Neural progenitor cell (in vitro differentiated cells): ENCODE results near the gene IER3. TPM values are rescaled to one million over a fixed set of nuclear protein-coding genes. Genes with fewer than 3 reads are reported as not detected.

Source experiments
- DNase-seq: peaks from one replicate; pipeline ENCODE4 v3.0.0-alpha.2; 2016; ENCODE audit warnings: low spot score
- H2AFZ ChIP-seq: fragments of 200-600 bp; sonication (generic); replicated peaks from 2 replicates; pipeline ENCODE4 v1.6.1; 2016; ENCODE audit warnings: antibody characterized with exemption
- H3F3A ChIP-seq: fragments of 200-600 bp; sonication (generic); 2 replicates; pipeline ENCODE4 v1.6.1; 2016; ENCODE audit warnings: antibody characterized with exemption, low read depth
- H3K27ac ChIP-seq: fragments of 200-600 bp; sonication (generic); 2 replicates; pipeline ENCODE4 v1.5.1; 2016; ENCODE audit warnings: mild to moderate bottlenecking
- H3K27me3 ChIP-seq: fragments of 200-600 bp; sonication (generic); 2 replicates; pipeline ENCODE4 v1.6.1; 2016; ENCODE audit warnings: mild to moderate bottlenecking, moderate library complexity
- H3K36me3 ChIP-seq: fragments of 200-600 bp; sonication (generic); 2 replicates; pipeline ENCODE4 v1.5.1; 2016
- H3K4me1 ChIP-seq: fragments of 200-600 bp; sonication (generic); 2 replicates; pipeline ENCODE4 v1.6.1; 2016; ENCODE audit warnings: mixed run types
- H3K4me2 ChIP-seq: fragments of 200-600 bp; sonication (generic); 2 replicates; pipeline ENCODE4 v1.6.1; 2016
- H3K4me3 ChIP-seq: fragments of 200-600 bp; sonication (generic); 2 replicates; pipeline ENCODE4 v1.5.1; 2016
- H3K79me2 ChIP-seq: fragments of 200-600 bp; sonication (generic); 2 replicates; pipeline ENCODE4 v1.6.1; 2016; ENCODE audit warnings: low read depth
- H3K9ac ChIP-seq: fragments of 200-600 bp; sonication (generic); 2 replicates; pipeline ENCODE4 v1.6.1; 2016
- H3K9me3 ChIP-seq: fragments of 200-600 bp; sonication (generic); 2 replicates; pipeline ENCODE4 v1.5.1; 2016; ENCODE audit warnings: low read depth
- H4K20me1 ChIP-seq: fragments of 200-600 bp; sonication (generic); 2 replicates; pipeline ENCODE4 v1.6.1; 2016; ENCODE audit warnings: low read depth
- H3K27ac Mint-ChIP-seq: 3 replicates; pipeline ENCODE4 v1.8.0; 2021; ENCODE audit warnings: mixed read lengths
- H3K27me3 Mint-ChIP-seq: 2 replicates; pipeline ENCODE4 v1.8.0; 2022; ENCODE audit warnings: low read depth, mild to moderate bottlenecking, inconsistent platforms, moderate library complexity, mixed read lengths; ENCODE audit not compliant: insufficient read depth
- H3K36me3 Mint-ChIP-seq: 3 replicates; pipeline ENCODE4 v1.8.0; 2021; ENCODE audit warnings: mixed read lengths
- H3K4me1 Mint-ChIP-seq: 3 replicates; pipeline ENCODE4 v1.8.0; 2021; ENCODE audit warnings: mixed read lengths
- H3K4me3 Mint-ChIP-seq: 3 replicates; pipeline ENCODE4 v1.8.0; 2021; ENCODE audit warnings: mild to moderate bottlenecking, moderate library complexity, mixed read lengths
- H3K9me3 Mint-ChIP-seq: 3 replicates; pipeline ENCODE4 v1.8.0; 2020; ENCODE audit warnings: mixed read lengths
- CTCF ChIP-seq: fragments of 200-600 bp; sonication (generic); IDR thresholded peaks from 2 replicates; pipeline ENCODE4 v1.5.1; 2017; ENCODE audit warnings: antibody characterized with exemption, mild to moderate bottlenecking
- EZH2 ChIP-seq: fragments of 200-600 bp; sonication (generic); IDR thresholded peaks from 2 replicates; pipeline ENCODE4 v1.6.1; 2017; ENCODE audit warnings: antibody characterized with exemption, mild to moderate bottlenecking, moderate library complexity
- EZH2phosphoT487 ChIP-seq: fragments of 200-600 bp; sonication (generic); IDR thresholded peaks from 2 replicates; pipeline ENCODE4 v1.6.1; 2017; ENCODE audit warnings: antibody characterized with exemption
- total RNA-seq: library from RNA; depleted of rRNA; stranded (reverse); fragments of >200 nt; gene quantifications from 2 replicates; pipeline ENCODE4 v1.2.3, GENCODE V29; 2015; ENCODE audit warnings: low replicate concordance

The IER3 gene
- total RNA-seq, 1 donor from 2014 or later: 2.0 TPM

DNA sequence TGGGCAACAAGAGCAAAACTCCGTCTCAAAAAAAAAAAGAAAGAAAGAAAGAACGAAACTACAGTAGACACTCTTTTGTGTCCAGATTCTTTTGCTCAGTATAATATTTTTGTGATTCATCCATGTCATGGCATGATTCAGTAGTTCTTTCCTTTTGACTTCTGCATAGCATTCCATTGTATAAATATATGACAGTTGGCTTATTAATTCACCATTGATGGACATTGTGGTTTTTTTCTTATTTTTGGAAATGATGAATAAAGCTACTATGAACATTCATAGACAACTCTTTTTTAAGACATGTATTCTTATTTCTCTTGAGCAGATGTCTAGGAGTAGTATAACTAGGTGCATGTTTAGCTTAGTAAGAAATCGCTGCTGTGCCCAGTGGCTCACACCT lies 10.3 kb upstream of the IER3 start:
- Histone ChIP-seq H3K9me3 (no peaks in the 10 kb centered on the region), H3F3A (no peaks in the 10 kb centered on the region), H3K27me3 (no peaks in the 10 kb centered on the region), H3K79me2 (no peaks in the 10 kb centered on the region), H3K4me3 (no peak overlapping the region), H3K4me2 (no peak overlapping the region), H4K20me1 (no peaks in the 10 kb centered on the region), H3K9ac (no peak overlapping the region), H2AFZ (no peak overlapping the region), H3K4me1 (no peaks in the 10 kb centered on the region), H3K36me3 (no peaks in the 10 kb centered on the region), H3K27ac (no peak overlapping the region)
- Mint-ChIP-seq H3K36me3 (no peaks in the 10 kb centered on the region), H3K27me3 (peaks cover 14% of the 10 kb centered on the region), H3K4me3 (no peak overlapping the region), H3K9me3 (peaks cover 2% of the 10 kb centered on the region), H3K27ac (no peak overlapping the region), H3K4me1 (peaks cover 13% of the 10 kb centered on the region)
- TF ChIP-seq EZH2phosphoT487 (no peak), EZH2 (no peak), CTCF (no peak)
- no peak for DNase-seq

GRCh38 chr6:30752157-30752927 lies 8.0 kb upstream of the IER3 start:
- no peaks in the 10 kb centered on the region for H3K79me2 ChIP-seq
- no peaks in the 10 kb centered on the region for H4K20me1 ChIP-seq
- H2AFZ ChIP-seq: no peak overlapping the region
- H3K36me3 ChIP-seq: no peaks in the 10 kb centered on the region
- H3F3A ChIP-seq: no peaks in the 10 kb centered on the region
- Mint-ChIP-seq H3K4me1 (peaks cover 16% of the 10 kb centered on the region), H3K9me3 (no peaks in the 10 kb centered on the region), H3K36me3 (no peaks in the 10 kb centered on the region), H3K4me3 (no peak overlapping the region), H3K27me3 (peaks cover 4% of the 10 kb centered on the region), H3K27ac (peak overlapping the region; percentile 17)
- TF ChIP-seq EZH2 (no peak), CTCF (no peak), EZH2phosphoT487 (no peak)
- no peak overlapping the region for H3K4me2 ChIP-seq
- H3K27me3 ChIP-seq: no peaks in the 10 kb centered on the region
- H3K27ac ChIP-seq: no peak overlapping the region
- no peaks in the 10 kb centered on the region for H3K4me1 ChIP-seq
- no peaks in the 10 kb centered on the region for H3K9me3 ChIP-seq
- no peak for DNase-seq
- H3K9ac ChIP-seq: no peak overlapping the region
- no peak overlapping the region for H3K4me3 ChIP-seq

- no peak overlapping the region for H3K4me2 ChIP-seq
- Mint-ChIP-seq H3K27ac (no peak overlapping the region), H3K4me3 (no peak overlapping the region), H3K27me3 (peaks cover 4% of the 10 kb centered on the region), H3K36me3 (no peaks in the 10 kb centered on the region), H3K4me1 (peaks cover 20% of the 10 kb centered on the region), H3K9me3 (no peaks in the 10 kb centered on the region)
- no peak overlapping the region for H2AFZ ChIP-seq
- no peaks in the 10 kb centered on the region for H4K20me1 ChIP-seq
- no peaks in the 10 kb centered on the region for H3K9me3 ChIP-seq
- no peaks in the 10 kb centered on the region for H3K79me2 ChIP-seq
- H3K27ac ChIP-seq: no peak overlapping the region
- no peaks in the 10 kb centered on the region for H3K36me3 ChIP-seq
- no peaks in the 10 kb centered on the region for H3K4me1 ChIP-seq
- DNase-seq: no peak
- H3K9ac ChIP-seq: no peak overlapping the region
- TF ChIP-seq CTCF (no peak), EZH2 (no peak), EZH2phosphoT487 (no peak)
- H3F3A ChIP-seq: no peaks in the 10 kb centered on the region
- no peaks in the 10 kb centered on the region for H3K27me3 ChIP-seq
- H3K4me3 ChIP-seq: no peak overlapping the region
Observed at GRCh38 chr6:30750379-30750668, 6.0 kb upstream of the IER3 start.
